HG03457 (cell line): ENCODE data around the gene TNNI2.

Experiments
- ATAC-seq: cut with Tn5 transposase; IDR thresholded peaks from one replicate; pipeline ENCODE4 v1.9.1; 2021; ENCODE audit warnings: moderate number of reproducible peaks; ENCODE audit not compliant: unreplicated experiment

TNNI2 gene

DNA sequence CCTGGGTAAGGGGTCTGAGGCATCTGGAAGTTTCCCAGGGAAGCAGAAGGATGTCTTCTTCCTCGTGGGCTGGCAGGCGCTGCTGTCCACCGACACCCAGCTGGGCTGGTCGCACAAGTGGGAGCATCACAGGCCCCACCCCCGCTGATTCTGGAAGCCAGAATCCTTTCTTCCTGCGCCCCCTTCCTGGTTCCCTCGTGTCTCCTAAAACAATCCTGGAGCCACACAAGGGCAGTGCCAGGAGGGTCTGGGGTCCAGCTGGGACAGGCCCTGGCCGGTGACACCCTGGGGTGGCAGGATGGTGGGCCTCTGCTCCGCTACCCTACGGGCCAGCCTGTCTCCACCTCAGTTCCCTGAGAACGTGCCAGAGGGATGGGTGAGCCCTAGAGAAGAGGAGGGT is 18.3 kb downstream of the TNNI2 start:
- no peak for ATAC-seq

- ATAC-seq, result no peak
Observed at GRCh38 chr11:1858154-1858553, 19.4 kb downstream of the TNNI2 start.

- no peak for ATAC-seq
Observed at GRCh38 chr11:1858576-1858975, 19.8 kb downstream of the TNNI2 start.

- ATAC-seq, result no peak
Observed at GRCh38 chr11:1859004-1859403, 20.2 kb downstream of the TNNI2 start.

GRCh38 chr11:1860108-1860507 is 21.3 kb downstream of the TNNI2 start:
- ATAC-seq, result no peak

DNA sequence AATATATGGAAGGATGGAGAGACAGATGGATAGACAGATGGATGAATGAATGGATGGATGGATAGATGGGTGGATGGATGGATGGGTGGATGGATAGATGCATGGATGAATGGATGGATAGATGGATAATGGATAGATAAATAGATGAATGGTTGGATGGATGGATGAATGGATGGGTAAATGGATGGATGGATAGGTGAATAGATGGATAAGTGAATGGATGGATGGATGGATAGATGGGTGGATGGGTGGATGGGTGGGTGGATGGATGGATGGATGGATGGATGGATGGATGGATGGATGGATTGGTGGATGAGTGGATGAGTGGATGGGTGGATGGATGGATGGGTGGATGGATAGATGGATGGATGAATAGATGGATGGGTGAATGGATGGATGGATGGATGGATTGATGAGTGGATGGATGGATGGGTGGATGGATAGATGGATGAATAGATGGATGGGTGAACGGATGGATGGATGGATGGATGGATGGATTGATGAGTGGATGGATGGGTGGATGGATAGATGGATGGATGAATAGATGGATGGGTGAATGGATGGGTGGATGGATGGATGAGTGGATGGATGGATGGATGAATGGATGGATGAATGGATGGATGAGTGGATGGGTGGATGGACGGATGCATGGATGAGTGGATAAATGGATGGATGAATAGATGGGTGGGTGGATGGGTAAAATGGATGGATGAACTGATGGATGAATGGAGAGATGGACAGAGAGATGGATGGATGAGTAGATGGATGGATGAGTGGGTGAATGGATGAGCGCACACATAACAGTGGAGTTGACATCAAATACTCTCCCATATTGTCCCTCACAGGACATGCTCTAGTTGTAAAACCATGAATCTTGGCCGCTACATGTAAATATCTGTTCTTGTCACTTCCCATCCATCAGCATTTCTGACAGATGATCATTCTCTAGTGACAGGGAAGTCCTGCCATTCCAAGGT is 22.9 kb downstream of the TNNI2 start:
- ATAC-seq, result no peak

GRCh38 chr11:1862588-1863351 is 24.0 kb downstream of the TNNI2 start:
- ATAC-seq, result no peak

- no peak for ATAC-seq
Observed at GRCh38 chr11:1863352-1864216, 24.8 kb downstream of the TNNI2 start.

GRCh38 chr11:1864231-1864630 is 25.4 kb downstream of the TNNI2 start:
- no peak for ATAC-seq

DNA sequence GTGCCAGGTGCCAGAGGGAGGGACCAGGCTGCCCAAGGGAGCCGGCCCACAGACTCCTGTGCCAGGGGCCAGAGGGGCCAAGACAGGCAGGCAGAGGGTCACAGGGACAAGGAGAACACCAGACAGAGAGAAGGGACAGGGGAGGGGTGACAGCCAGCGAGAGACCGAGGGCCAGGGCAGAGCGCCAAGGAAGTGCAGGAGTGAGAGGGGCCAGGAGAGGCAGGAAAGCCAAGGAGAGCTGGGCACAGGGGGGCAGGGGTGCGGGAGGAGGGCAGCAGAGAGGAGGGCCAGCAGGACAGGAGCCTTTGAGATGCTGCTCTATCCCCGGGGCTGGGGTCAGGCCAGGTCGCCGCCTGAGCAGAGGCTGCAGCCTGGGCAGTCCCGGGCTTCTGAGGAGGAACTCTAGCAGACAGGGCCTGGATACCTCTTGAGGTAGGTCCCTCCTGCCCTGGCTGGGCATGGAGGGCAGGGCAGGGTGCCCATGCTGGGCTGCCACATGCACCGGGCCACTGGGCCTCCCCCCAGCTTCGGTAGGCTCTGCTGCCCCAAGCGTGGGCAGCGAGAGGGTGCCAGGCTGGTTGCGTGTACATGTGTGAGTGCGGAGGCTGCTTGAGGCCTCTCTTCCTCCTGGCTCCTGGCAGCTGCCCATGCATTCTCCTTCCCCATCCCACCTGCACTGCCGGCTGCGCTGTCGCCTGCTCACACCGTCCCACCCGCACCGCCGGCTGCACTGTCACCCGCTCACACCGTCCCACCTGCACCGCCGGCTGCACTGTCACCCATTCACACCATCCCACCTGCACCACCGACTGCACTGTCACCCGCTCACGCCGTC is 26.3 kb downstream of the TNNI2 start:
- no peak for ATAC-seq

- ATAC-seq, result no peak
Observed at GRCh38 chr11:1866226-1866625, 27.4 kb downstream of the TNNI2 start.

DNA sequence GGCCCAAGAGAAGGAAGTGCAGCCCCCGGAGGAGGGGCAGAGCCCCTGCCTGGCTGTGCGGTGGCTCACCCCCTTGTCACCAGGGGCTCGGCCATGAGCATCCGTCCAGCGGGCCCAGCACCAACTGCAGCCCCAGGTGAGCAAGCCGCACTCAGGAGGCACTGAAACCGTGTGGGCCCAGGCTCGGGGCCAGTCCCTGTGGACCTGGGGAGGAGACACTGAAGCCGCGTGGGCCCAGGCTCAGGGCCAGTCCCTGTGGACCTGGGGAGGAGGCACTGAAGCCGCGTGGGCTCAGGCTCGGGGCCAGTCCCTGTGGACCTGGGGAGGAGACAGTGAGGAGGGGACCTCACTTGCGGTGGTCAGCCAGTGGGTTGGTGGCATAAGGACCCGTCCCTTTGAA is 28.0 kb downstream of the TNNI2 start:
- no peak for ATAC-seq

- no peak for ATAC-seq
Observed at GRCh38 chr11:1867381-1867780, 28.6 kb downstream of the TNNI2 start.

GRCh38 chr11:1868056-1868635 is 29.4 kb downstream of the TNNI2 start:
- no peak for ATAC-seq

DNA sequence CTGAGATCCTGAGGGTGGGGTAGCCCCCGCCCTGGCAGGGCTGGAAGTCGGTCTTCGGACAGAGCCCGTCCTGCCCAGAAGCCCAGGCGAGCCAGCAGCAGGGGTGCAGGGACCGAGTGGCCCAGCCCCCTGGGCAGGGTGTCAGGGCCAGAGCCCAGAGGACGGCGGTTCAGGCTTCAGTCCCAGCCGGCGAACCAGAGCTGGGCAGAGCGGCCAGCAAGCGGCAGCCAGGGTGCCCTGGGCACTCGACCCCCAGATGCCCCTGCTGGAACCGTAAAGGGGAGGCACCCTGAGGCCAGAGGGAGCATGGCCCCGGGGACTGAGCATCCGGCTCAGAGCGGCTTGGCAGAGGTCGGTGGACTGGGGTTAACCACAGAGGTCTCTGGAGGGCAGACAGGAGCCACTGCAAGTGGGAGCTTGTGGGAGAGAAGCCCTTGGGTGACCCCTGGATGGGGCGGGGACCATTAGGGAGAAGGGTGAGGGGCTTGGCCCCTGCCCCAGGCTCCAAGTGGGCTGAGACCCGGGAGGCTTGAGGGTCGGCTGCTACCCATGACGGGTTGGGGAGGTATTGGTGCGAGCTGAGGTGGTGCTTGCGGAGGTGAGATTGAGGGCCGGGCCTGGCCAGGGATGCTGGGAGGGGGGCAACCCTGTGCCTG is 30.0 kb downstream of the TNNI2 start:
- no peak for ATAC-seq

- ATAC-seq, result no peak
Observed at GRCh38 chr11:1869427-1870325, 30.9 kb downstream of the TNNI2 start.

- ATAC-seq, result no peak
Observed at GRCh38 chr11:1870326-1870696, 31.5 kb downstream of the TNNI2 start.

GRCh38 chr11:1870721-1871466 is 32.1 kb downstream of the TNNI2 start:
- ATAC-seq, result no peak
